Brain microvascular endothelial cell (primary cell): ENCODE measurements around the gene KPNB1.

ENCODE experiments used
- DNase-seq: peaks from one replicate; pipeline ENCODE4 v3.0.0-alpha.2; 2020
- H3K27ac ChIP-seq: fragments of 250-450 bp; sonication (Bioruptor Pico); 2 replicates; pipeline ENCODE4 v1.5.1; 2020; ENCODE audit warnings: mild to moderate bottlenecking, moderate library complexity
- H3K27me3 ChIP-seq: fragments of 250-450 bp; sonication (Bioruptor Pico); replicated peaks from 2 replicates; pipeline ENCODE4 v1.5.1; 2020; ENCODE audit warnings: mild to moderate bottlenecking
- H3K36me3 ChIP-seq: fragments of 250-450 bp; sonication (Bioruptor Pico); replicated peaks from 2 replicates; pipeline ENCODE4 v1.5.1; 2020; ENCODE audit warnings: mild to moderate bottlenecking
- H3K4me3 ChIP-seq: 2 replicates; pipeline ENCODE4 v1.5.1; 2011; ENCODE audit warnings: low read depth, mild to moderate bottlenecking, control low read depth, low read length, moderate library complexity
- CTCF ChIP-seq: IDR thresholded peaks from 2 replicates; pipeline ENCODE4 v1.5.1; 2011; ENCODE audit warnings: low read depth, mild to moderate bottlenecking, moderate library complexity, low read length, control low read depth, inconsistent platforms; ENCODE audit errors: missing control alignments
- in situ Hi-C: cut with HindIII; loops from 2 replicates; pipeline ENCODE4 v1.10.0; 2017; ENCODE audit warnings: low sequenced_read_pairs, low pct_ligation_motif_present

Gene KPNB1

GRCh38 chr17:47698749-47699535 lies 49.2 kb downstream of the KPNB1 start:
- in situ Hi-C loops = no loop called here
- DNase-seq = peak; percentile 54
- no peak overlapping the region for H3K27ac ChIP-seq
- no peaks in the 10 kb centered on the region for H3K36me3 ChIP-seq
- H3K27me3 ChIP-seq = peaks cover 2% of the 10 kb centered on the region
- TF ChIP-seq CTCF = peak; percentile 93
- H3K4me3 ChIP-seq = no peak overlapping the region

GRCh38 chr17:47699536-47699840 lies 49.8 kb downstream of the KPNB1 start:
- Histone ChIP-seq H3K27me3 (peaks cover 5% of the 10 kb centered on the region), H3K27ac (no peak overlapping the region), H3K4me3 (no peak overlapping the region), H3K36me3 (no peaks in the 10 kb centered on the region)
- TF ChIP-seq CTCF = no peak
- in situ Hi-C loops = no loop called here
- DNase-seq = no peak

GRCh38 chr17:47700471-47701449 lies 51.0 kb downstream of the KPNB1 start:
- TF ChIP-seq CTCF = no peak
- Histone ChIP-seq H3K36me3 (no peaks in the 10 kb centered on the region), H3K27me3 (peaks cover 9% of the 10 kb centered on the region), H3K27ac (no peak overlapping the region), H3K4me3 (no peak overlapping the region)
- no peak for DNase-seq
- in situ Hi-C loops = no loop called here

- no peaks in the 10 kb centered on the region for H3K36me3 ChIP-seq
- no peak for DNase-seq
- in situ Hi-C loops = no loop called here
- no peak for TF ChIP-seq CTCF
- peaks cover 17% of the 10 kb centered on the region for H3K27me3 ChIP-seq
- no peak overlapping the region for H3K27ac ChIP-seq
- H3K4me3 ChIP-seq = no peak overlapping the region
Measured at GRCh38 chr17:47701608-47702007, 51.9 kb downstream of the KPNB1 start.

GRCh38 chr17:47702391-47702995 lies 52.8 kb downstream of the KPNB1 start:
- TF ChIP-seq CTCF = no peak
- H3K36me3 ChIP-seq = no peaks in the 10 kb centered on the region

More at GRCh38 chr17:47702391-47702995, 52.8 kb downstream of the KPNB1 start:
- in situ Hi-C loops = no loop called here
- H3K27ac ChIP-seq = no peak overlapping the region
- H3K27me3 ChIP-seq = peaks cover 25% of the 10 kb centered on the region
- no peak for DNase-seq
- H3K4me3 ChIP-seq = no peak overlapping the region
